WERI-Rb-1 (cell line): ENCODE measurements around the gene CTSA.

ENCODE experiments used
- DNase-seq: peaks from one replicate; pipeline ENCODE4 v3.0.0-alpha.2; 2020
- H3K27ac ChIP-seq: fragments of 250-450 bp; sonication (Bioruptor Pico); 2 replicates; pipeline ENCODE4 v1.5.1; 2020; ENCODE audit warnings: mild to moderate bottlenecking, moderate library complexity
- H3K27me3 ChIP-seq: fragments of 250-450 bp; sonication (Bioruptor Pico); 2 replicates; pipeline ENCODE4 v1.5.1; 2021; ENCODE audit warnings: mild to moderate bottlenecking, low read depth, moderate library complexity; ENCODE audit not compliant: insufficient read depth, severe bottlenecking
- H3K36me3 ChIP-seq: fragments of 250-450 bp; sonication (Bioruptor Pico); 2 replicates; pipeline ENCODE4 v1.5.1; 2020; ENCODE audit warnings: mild to moderate bottlenecking, moderate library complexity
- H3K4me3 ChIP-seq: 2 replicates; pipeline ENCODE4 v1.5.1; 2011; ENCODE audit warnings: low read depth, mild to moderate bottlenecking, control low read depth, low read length
- H3K9me3 ChIP-seq: fragments of 250-450 bp; sonication (Bioruptor Pico); 2 replicates; pipeline ENCODE4 v1.5.1; 2021; ENCODE audit warnings: mild to moderate bottlenecking, moderate library complexity; ENCODE audit not compliant: severe bottlenecking
- CTCF ChIP-seq: IDR thresholded peaks from 2 replicates; pipeline ENCODE4 v1.5.1; 2011; ENCODE audit warnings: low read depth, mild to moderate bottlenecking, control low read depth, inconsistent platforms, low read length

Gene CTSA

GRCh38 chr20:45861221-45862075 is 29.7 kb upstream of the CTSA start:
- no peak overlapping the region for H3K27ac ChIP-seq
- H3K36me3 ChIP-seq = no peaks in the 10 kb centered on the region
- no peak overlapping the region for H3K4me3 ChIP-seq
- no peak for TF ChIP-seq CTCF
- no peaks in the 10 kb centered on the region for H3K9me3 ChIP-seq
- no peak for DNase-seq
- H3K27me3 ChIP-seq = no peaks in the 10 kb centered on the region

DNA sequence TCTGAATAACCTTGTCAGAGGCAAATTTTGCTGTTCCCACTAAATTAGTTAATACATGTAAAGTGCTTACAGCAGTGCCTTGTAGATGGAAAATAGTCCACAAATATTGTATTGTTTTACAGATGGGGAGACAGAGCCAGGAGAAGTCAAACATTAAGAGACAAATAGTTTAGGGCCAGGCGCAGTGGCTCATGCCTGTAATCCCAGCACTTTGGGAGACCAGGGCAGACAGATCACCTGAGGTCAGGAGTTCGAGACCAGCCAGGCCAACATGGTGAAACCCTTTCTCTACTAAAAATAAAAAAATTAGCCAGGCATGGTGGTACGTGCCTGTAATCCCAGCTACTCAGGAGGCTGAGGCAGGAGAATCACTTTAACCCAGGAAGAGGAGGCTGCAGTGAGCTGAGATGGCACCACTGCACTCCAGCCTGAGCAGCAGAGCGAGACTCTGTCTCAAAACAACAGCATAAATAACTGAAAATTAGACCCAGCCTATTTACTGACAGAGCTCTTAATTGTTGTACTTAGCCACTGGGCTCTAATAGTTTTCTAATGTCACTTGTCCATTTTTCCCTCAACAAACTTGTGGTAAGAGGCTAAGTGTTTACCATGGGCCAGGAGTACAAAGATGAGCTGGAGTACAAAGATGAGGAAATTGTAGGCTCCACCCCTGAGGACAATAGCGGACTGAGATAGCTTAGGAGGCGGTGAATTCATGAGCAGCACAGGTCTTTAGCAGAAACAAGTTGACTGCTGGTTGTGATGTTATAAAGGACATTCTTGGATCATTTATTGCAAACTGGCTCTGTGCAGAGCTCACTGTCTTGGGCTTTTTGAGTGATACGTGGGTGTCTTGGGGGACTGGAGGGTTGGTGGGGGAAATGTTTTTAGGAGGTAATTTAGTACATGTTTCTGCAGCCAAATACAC is 27.3 kb upstream of the CTSA start:
- Histone ChIP-seq H3K27ac (no peak overlapping the region), H3K9me3 (no peaks in the 10 kb centered on the region), H3K27me3 (no peaks in the 10 kb centered on the region), H3K4me3 (no peak overlapping the region), H3K36me3 (no peaks in the 10 kb centered on the region)
- DNase-seq = no peak
- TF ChIP-seq CTCF = no peak

DNA sequence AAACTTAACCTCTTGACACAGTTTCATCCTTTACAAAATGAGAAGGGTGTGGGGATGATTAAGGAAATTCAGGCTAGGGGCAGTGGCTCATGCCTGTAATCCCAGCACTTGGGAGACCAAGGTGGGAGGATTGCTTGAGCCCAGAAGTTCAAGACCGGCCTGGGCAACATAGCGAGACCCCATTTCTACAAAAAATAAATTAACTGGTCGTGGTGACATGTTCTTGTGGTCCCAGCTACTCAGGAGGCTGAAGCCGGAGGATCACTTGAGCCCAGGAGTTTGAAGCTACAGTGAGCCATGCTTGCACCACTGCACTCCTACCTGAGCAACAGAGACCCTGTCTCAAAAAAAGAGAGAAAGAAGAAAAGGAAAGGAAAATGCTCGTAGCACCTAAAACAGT is 24.7 kb upstream of the CTSA start:
- no peaks in the 10 kb centered on the region for H3K9me3 ChIP-seq
- TF ChIP-seq CTCF = no peak
- H3K4me3 ChIP-seq = no peak overlapping the region
- no peaks in the 10 kb centered on the region for H3K36me3 ChIP-seq
- H3K27me3 ChIP-seq = no peaks in the 10 kb centered on the region
- H3K27ac ChIP-seq = no peak overlapping the region
- DNase-seq = no peak

DNA sequence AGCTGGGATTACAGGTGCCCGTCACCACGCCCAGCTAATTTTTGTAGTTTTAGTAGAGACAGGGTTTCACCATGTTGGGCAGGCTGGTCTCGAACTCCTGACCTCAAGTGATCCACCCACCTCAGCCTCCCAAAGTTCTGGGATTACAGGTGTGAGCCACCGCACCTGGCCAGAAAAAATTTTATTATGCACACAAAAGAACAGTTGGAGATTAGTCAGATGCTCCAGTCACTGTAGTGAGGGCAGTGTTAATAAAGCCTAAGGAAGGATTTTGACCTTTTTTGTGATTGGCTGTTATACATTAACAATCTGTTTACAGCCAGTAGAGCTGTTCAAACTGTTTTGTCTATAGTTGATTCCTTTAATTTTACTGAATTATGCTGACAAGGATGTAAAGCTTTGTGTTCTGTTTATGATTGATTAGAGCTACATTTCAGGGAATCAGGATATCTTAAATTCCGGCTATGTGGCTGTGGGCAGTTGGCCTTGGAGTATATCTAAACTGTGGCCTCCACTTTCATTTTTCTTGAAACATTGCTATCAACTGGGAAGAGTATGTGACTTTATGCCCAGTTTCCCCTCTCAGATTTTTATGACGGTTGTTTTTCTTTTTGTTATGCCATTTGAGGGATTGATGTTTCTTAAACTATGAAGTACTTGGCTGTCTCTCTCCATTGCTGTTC is 23.9 kb upstream of the CTSA start:
- no peak for TF ChIP-seq CTCF
- no peak overlapping the region for H3K4me3 ChIP-seq
- H3K27me3 ChIP-seq = no peaks in the 10 kb centered on the region
- H3K27ac ChIP-seq = no peak overlapping the region
- H3K36me3 ChIP-seq = no peaks in the 10 kb centered on the region
- no peak for DNase-seq
- H3K9me3 ChIP-seq = no peaks in the 10 kb centered on the region

DNA sequence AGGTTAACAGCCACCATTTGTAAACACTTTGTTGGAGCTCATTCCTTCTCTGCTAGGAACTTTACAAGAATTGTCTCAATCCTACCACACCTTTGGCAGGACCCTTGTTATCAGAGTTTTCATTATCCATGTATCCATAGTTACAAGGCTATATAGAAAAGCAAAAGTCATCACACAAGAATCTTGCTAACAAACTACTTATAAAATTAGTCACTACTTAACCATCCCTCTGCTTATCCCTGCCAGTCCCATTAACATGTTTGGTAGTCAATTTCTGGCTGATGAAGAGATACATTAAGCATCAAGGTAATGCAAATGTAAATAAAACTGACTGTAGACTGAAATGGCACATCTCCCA is 23.3 kb upstream of the CTSA start:
- H3K4me3 ChIP-seq = no peak overlapping the region
- DNase-seq = no peak
- no peaks in the 10 kb centered on the region for H3K27me3 ChIP-seq
- no peaks in the 10 kb centered on the region for H3K9me3 ChIP-seq
- no peak overlapping the region for H3K27ac ChIP-seq
- TF ChIP-seq CTCF = no peak
- H3K36me3 ChIP-seq = no peaks in the 10 kb centered on the region
